Activated CD4-positive, alpha-beta T cell treated with anti-CD3 and anti-CD28 coated beads, Interleukin-2, amount 10 ng/mL, durations not matched to agents 24 days and 14 days (primary cell): ENCODE measurements around the gene PRKCA. TPM values are rescaled to one million over a fixed set of nuclear protein-coding genes. Genes with fewer than 3 reads are reported as not detected.

Experiments used
- DNase-seq: peaks from one replicate; pipeline ENCODE4 v3.0.0; 2022
- H3K27ac Mint-ChIP-seq: one replicate; pipeline ENCODE4 v1.8.0; 2022; ENCODE audit warnings: mild to moderate bottlenecking, mixed read lengths
- H3K27me3 Mint-ChIP-seq: one replicate; pipeline ENCODE4 v1.8.0; 2022; ENCODE audit warnings: mixed read lengths
- H3K36me3 Mint-ChIP-seq: one replicate; pipeline ENCODE4 v1.8.0; 2022; ENCODE audit warnings: low read depth, mild to moderate bottlenecking, mixed read lengths
- H3K4me1 Mint-ChIP-seq: one replicate; pipeline ENCODE4 v1.8.0; 2021; ENCODE audit warnings: mixed read lengths
- H3K4me3 Mint-ChIP-seq: one replicate; pipeline ENCODE4 v1.8.0; 2022; ENCODE audit warnings: mild to moderate bottlenecking, moderate library complexity, mixed read lengths
- H3K9me3 Mint-ChIP-seq: one replicate; pipeline ENCODE4 v1.8.0; 2021; ENCODE audit warnings: mixed read lengths
- intact Hi-C: fragments of 100-400 bp; cut with micrococcal nuclease; formaldehyde crosslinking; loops from one replicate; pipeline ENCODE4 v1.15.1; 2023
- total RNA-seq: library from RNA; stranded (reverse); gene quantifications from 2 replicates; pipeline ENCODE4 v1.2.3, GENCODE V29; 2022

PRKCA gene
- total RNA-seq, 1 donor from 2014 or later = 164 TPM

DNA sequence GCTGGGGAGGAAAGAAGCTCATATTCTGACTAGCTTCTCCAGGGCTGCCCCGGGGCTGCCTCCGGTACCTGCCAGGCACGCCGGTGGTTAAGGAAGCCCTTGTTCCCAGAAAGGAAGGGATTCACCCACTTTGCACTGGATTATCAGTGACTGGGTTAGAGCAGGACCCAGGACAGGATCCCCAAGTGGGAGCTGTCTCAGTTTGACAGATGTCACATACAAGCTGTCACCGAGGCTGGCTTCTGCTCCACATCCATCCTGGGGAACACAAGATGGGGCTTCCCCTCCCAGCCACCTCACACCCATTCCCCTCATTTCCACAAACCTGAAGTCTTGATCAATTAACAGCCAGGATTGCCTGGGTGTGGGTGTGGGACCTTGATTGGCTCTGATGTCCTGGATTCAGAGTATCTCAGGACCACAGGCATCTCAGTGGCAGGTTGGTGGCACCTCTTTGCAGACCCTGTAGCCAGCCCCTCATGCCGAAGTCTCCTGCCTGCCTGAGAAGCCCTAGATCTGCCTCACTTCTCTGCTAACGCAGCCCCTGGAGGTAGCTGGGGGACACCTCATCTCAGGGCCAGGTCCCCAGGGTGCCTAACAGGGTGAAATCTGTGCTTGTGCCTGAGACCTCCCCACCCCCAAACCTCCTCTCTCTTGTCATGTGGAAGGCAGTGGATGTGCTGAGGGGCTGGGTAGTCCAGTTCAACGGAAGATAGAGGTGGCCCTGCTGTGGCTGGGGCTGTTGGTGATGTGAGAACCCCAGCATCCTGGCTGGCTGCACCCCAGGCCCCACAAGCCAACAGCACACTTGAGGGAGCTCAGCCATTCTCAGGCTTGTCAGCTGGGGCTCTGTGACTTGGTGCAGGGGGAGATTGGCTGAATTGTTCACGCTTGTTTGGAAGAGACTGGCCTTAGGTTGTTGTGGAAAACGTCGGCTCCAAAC lies 533.9 kb downstream of the PRKCA start:
- Mint-ChIP-seq H3K27me3 (peaks cover 49% of the 10 kb centered on the region), H3K4me3 (no peak overlapping the region), H3K27ac (no peak overlapping the region), H3K9me3 (no peaks in the 10 kb centered on the region), H3K36me3 (no peaks in the 10 kb centered on the region), H3K4me1 (no peaks in the 10 kb centered on the region)
- no peak for DNase-seq
- intact Hi-C loops = no loop called here

DNA sequence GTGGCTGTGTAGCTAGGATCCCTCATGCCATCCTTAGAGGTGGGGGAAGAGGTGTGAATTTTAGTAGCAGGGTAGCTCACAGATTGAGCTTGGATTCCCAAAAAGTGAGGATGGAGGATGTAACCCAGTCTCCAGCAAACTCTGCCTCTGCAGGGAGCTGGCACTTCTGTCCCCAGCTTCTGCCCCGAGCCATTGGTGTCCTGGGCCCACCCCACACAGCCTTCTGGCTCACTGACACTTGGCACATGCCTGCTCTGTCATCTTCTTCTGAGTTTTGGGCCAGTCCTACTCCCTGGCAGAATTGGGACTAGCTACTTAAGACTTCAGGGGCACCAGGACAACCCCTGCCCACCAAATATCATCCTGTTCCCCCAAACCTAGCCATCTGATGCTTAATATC lies 534.8 kb downstream of the PRKCA start:
- no peak overlapping the region for H3K27ac Mint-ChIP-seq
- intact Hi-C loops = no loop called here
- DNase-seq = no peak
- no peaks in the 10 kb centered on the region for H3K4me1 Mint-ChIP-seq
- H3K36me3 Mint-ChIP-seq = no peaks in the 10 kb centered on the region
- no peaks in the 10 kb centered on the region for H3K9me3 Mint-ChIP-seq
- H3K27me3 Mint-ChIP-seq = peaks cover 43% of the 10 kb centered on the region
- no peak overlapping the region for H3K4me3 Mint-ChIP-seq

DNA sequence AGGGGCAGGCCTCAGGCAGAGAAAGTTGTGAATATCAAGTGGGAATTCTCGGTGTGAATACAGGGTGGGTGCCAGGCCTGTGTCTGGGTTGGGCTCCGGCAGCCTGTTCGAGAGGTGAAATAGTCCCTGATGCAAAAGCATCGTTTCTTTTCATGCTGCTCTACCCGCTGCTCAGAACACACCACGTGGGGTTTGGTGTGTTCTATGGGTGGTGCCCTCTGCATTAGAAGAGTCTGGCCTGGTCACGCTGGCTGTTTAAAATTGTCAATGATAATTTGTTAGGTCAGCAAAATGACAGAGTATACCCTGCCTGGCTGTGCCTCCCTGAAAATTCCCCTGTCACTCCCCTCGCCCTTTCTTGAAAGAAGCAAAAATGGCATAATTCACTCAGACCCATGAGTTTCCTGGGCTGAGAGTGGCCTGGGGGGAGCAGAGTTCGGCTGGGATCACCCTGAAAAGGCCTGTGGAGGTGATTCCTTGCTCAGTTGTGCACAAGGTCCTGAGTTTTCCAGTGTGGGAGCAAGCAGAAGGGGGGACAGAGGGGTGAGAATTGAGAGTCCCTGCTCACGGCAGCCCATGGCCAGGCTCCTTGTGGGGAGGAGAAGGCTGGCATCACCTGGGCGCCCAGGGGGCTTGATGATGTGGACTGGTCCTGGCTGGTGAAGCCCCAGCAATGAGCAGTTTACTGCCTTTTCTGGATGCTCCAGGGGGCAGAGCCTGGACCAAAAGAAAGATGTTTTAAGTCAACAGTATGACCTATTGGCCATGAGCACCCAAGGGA lies 535.7 kb downstream of the PRKCA start:
- no peaks in the 10 kb centered on the region for H3K9me3 Mint-ChIP-seq
- peaks cover 39% of the 10 kb centered on the region for H3K27me3 Mint-ChIP-seq
- no peak for DNase-seq
- no peak overlapping the region for H3K4me3 Mint-ChIP-seq
- no peaks in the 10 kb centered on the region for H3K4me1 Mint-ChIP-seq
- H3K36me3 Mint-ChIP-seq = no peaks in the 10 kb centered on the region
- intact Hi-C loops = no loop called here
- H3K27ac Mint-ChIP-seq = no peak overlapping the region

DNA sequence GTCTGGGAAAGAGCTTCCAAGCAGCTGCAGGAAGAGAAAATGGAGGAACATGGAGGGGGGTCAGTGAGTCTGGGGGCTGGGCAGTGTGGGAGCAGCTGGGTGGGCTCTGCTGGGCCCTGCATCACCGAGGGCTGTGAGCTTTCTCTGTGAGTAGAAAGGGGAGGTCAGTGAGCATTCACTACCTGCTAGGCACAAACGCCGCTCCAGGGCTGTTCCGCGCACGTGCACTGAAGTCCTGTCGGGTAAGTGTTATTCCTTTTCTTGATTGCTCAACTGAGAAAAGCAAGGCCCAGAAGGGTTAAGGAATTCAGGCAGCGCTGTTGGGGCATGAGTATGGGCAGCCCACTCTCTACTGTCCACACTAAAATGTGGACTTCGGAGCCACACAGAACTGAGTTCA lies 537.2 kb downstream of the PRKCA start:
- Mint-ChIP-seq H3K9me3 (no peaks in the 10 kb centered on the region), H3K27ac (no peak overlapping the region), H3K4me3 (no peak overlapping the region), H3K4me1 (no peaks in the 10 kb centered on the region), H3K27me3 (peaks cover 24% of the 10 kb centered on the region), H3K36me3 (no peaks in the 10 kb centered on the region)
- intact Hi-C loops = no loop called here
- DNase-seq = no peak

DNA sequence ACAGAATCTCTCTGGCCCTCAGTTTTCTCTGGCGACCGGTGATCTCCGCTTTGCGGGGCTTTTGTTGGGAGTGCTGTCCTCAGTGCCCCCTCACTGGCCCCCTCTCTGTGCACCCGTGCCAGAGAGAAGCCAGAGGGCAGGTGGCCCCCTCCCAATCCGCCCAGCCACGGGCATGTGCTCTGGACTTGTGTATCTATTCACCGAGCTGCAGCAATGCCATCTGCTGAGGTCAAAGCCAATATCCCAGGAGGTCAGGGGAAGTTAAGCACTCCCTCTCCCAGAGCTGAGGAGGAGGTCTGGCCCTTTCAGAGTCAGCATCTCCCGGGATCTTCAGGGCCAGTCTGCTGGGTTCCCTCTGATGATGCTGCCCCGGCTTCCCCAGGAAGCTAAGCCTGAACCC lies 537.6 kb downstream of the PRKCA start:
- Mint-ChIP-seq H3K4me1 (no peaks in the 10 kb centered on the region), H3K9me3 (no peaks in the 10 kb centered on the region), H3K27me3 (peaks cover 23% of the 10 kb centered on the region), H3K4me3 (no peak overlapping the region), H3K36me3 (no peaks in the 10 kb centered on the region), H3K27ac (no peak overlapping the region)
- intact Hi-C loops = no loop called here
- DNase-seq = no peak

DNA sequence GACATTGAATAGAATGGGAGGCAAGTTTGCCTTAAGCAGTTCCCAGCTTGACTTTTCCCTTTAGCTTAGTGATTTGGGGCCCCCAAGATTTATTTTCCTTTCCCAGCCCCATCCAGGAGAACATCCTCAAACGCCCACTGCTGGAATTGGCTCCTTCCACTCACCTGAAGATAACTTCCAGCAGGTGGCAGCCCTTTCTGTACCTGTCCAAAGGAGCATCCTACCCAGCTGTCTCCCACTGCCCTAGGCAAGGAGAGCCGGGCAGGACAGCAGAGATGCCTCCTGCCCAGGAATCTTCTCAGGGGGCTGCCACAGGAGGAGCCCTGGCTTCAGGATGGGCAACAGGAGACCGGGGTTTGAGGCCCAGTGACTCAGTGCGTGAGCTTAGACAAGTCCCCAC lies 538.9 kb downstream of the PRKCA start:
- Mint-ChIP-seq H3K27ac (no peak overlapping the region), H3K4me1 (no peaks in the 10 kb centered on the region), H3K9me3 (no peaks in the 10 kb centered on the region), H3K27me3 (peaks cover 12% of the 10 kb centered on the region), H3K4me3 (no peak overlapping the region), H3K36me3 (no peaks in the 10 kb centered on the region)
- DNase-seq = no peak
- intact Hi-C loops = no loop called here

DNA sequence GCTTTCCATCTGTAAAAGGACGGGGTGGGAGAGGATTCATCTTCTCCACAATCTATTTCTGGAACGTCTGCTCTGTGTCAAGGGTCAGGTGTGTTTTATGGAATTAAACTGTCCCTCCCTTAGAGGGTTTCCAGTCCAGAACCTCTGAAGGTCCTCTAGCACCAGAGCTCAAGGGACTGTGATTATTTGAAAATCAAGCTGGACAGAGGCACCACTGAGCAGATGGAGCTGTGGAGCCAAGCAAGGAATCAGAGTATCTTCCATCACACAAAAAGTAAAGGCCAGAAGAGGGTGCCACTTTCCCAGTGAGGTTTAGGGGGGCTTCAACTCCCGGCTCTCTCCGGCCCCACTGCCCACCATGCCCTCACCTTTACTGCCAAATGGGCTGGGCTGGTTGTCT lies 539.3 kb downstream of the PRKCA start:
- intact Hi-C loops = no loop called here
- Mint-ChIP-seq H3K9me3 (no peaks in the 10 kb centered on the region), H3K4me1 (no peaks in the 10 kb centered on the region), H3K36me3 (no peaks in the 10 kb centered on the region), H3K27me3 (peaks cover 8% of the 10 kb centered on the region), H3K4me3 (no peak overlapping the region), H3K27ac (no peak overlapping the region)
- no peak for DNase-seq

DNA sequence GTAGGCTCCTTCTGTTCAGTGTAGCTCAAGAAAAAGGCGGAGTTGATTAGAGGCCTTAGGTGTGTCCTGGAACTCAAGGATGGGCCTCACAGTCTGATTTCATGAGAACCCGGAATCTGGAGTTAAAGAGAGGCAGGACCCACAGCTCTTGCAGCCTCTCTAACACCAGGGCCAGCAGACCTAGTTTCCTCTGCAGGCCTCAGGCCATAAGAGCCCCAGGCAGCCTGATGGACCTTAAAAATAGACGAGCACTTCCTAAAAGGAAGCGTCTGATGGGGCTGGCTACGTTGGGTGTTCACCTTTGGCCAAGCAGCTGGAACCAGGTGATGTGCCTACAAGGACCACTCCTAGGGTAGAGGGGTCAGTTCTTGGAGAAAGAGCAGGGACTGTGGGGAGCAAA lies 540.1 kb downstream of the PRKCA start:
- H3K9me3 Mint-ChIP-seq = no peaks in the 10 kb centered on the region
- intact Hi-C loops = no loop called here
- no peaks in the 10 kb centered on the region for H3K36me3 Mint-ChIP-seq
- H3K27ac Mint-ChIP-seq = no peak overlapping the region
- peaks cover 2% of the 10 kb centered on the region for H3K27me3 Mint-ChIP-seq
- no peak for DNase-seq
- no peak overlapping the region for H3K4me3 Mint-ChIP-seq
- no peaks in the 10 kb centered on the region for H3K4me1 Mint-ChIP-seq

DNA sequence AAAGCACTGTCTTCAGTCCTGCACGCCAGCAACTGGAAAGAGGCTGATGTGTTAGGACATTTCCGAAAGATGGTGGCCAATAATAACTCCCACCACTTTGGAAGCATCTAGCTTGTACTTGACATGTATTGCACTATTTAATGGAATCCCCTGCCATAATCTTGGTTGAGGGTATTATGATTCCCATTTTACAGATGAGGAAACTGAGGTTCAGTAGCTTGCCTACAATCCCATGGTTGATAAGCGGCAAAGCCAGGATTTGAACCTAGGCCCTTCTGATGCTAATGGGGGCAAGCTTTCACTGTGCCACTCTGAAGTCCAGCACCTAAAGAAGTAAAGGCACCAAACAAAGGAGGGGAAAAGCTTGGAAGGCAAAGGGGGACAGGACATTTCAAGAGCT lies 540.5 kb downstream of the PRKCA start:
- Mint-ChIP-seq H3K4me1 (no peaks in the 10 kb centered on the region), H3K27ac (no peak overlapping the region), H3K9me3 (no peaks in the 10 kb centered on the region), H3K27me3 (peaks cover 1% of the 10 kb centered on the region), H3K4me3 (no peak overlapping the region), H3K36me3 (no peaks in the 10 kb centered on the region)
- intact Hi-C loops = no loop called here
- no peak for DNase-seq

DNA sequence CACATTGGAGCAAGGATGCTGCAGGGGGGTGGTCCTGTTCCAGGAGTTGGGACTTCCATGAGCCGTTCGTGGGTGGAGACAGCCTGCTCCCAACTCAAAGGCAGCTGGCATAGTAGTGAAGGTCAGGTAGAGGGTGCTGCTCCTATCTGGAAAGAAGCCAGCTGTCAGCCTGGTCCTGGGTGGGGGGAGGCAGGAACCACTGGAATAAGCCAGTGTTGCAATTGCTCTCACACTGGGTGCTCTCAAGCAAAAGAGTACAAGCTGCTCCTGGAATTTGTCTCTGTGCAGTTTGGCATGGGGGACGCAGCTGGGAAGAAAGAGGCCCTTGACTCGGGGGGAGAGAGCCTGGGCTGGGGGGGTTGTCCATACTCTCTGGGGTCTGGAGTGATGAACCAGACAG lies 541.2 kb downstream of the PRKCA start:
- no peaks in the 10 kb centered on the region for H3K36me3 Mint-ChIP-seq
- H3K4me1 Mint-ChIP-seq = no peaks in the 10 kb centered on the region
- H3K4me3 Mint-ChIP-seq = no peak overlapping the region
- H3K9me3 Mint-ChIP-seq = no peaks in the 10 kb centered on the region
- H3K27me3 Mint-ChIP-seq = peaks cover 1% of the 10 kb centered on the region
- DNase-seq = no peak
- intact Hi-C loops = no loop called here
- no peak overlapping the region for H3K27ac Mint-ChIP-seq

DNA sequence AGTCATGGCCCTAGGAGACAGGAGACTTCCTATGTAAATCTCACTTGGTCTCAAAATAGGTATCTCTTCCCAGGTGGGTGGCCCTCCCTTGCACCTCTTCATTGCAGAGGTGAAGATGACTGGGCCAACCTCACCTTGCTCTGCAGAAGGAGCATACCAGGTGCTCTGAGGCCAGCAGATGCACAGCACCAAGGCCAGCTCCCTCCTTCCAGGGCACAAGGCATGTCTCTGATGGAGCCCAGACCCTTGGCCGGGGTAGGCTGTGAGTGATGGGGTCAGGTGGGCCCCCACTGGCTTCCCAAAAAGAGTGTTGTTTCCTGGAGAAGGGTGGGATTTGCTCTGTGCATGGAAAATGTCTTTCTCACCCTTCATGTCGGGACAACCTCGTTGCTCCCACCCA lies 545.3 kb downstream of the PRKCA start:
- no peak overlapping the region for H3K4me3 Mint-ChIP-seq
- peaks cover 8% of the 10 kb centered on the region for H3K27me3 Mint-ChIP-seq
- no peak overlapping the region for H3K27ac Mint-ChIP-seq
- H3K4me1 Mint-ChIP-seq = no peaks in the 10 kb centered on the region
- no peak for DNase-seq
- H3K36me3 Mint-ChIP-seq = no peaks in the 10 kb centered on the region
- intact Hi-C loops = no loop called here
- no peaks in the 10 kb centered on the region for H3K9me3 Mint-ChIP-seq

DNA sequence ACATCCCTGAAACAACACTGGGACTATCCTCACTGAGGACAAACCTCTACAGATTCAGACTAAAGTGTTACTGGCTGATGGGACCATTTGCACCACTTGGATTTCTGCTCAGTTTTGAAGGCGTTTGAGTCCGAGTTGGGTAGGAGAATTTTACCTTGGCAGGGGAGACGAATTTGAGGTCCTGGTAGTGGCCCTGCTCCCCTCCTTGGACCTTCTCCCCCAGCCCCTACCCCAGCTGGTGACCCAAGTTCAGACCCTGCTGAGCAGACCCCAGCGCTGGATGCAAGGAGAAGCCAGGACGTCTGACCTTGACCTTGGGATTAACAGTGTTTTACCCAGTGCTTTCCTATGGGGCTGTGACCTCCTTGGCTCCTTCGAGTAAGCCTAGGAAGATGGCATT lies 546.1 kb downstream of the PRKCA start:
- H3K36me3 Mint-ChIP-seq = no peaks in the 10 kb centered on the region
- no peak for DNase-seq
- H3K4me1 Mint-ChIP-seq = no peaks in the 10 kb centered on the region
- intact Hi-C loops = no loop called here
- peaks cover 12% of the 10 kb centered on the region for H3K27me3 Mint-ChIP-seq
- H3K4me3 Mint-ChIP-seq = no peak overlapping the region
- H3K27ac Mint-ChIP-seq = no peak overlapping the region
- H3K9me3 Mint-ChIP-seq = no peaks in the 10 kb centered on the region

DNA sequence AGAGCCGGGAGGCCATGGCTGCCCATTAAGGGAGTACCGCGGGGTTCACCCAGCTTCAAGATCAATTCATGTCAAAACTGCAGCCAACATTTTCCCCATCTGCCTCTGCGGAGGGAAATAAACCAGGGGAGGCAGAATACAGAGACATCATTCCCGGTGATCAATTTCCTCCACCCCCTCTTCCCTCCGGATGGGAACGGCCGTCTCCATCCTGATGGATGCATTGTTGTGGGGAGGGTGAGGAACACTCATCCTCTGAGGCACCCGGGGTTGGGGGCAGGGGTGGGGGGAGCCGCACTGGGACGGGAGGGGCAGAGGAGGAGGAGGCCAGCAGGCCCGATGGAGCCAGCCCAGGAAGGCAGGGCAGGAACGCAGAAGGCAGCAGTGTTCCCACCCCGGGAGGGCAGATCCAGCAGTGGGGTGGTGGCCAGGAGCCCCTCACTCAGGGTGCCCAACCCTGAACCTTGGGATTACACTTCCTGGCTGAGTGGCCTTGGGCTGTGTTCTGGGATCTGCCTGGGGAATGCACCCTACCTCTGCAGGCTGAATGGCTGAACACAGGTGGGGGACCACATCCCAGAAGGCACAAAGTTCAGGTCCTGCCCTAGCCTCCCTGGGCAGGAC lies 546.7 kb downstream of the PRKCA start:
- H3K36me3 Mint-ChIP-seq = no peaks in the 10 kb centered on the region
- no peak overlapping the region for H3K4me3 Mint-ChIP-seq
- DNase-seq = no peak
- peaks cover 12% of the 10 kb centered on the region for H3K27me3 Mint-ChIP-seq
- no peaks in the 10 kb centered on the region for H3K4me1 Mint-ChIP-seq
- no peak overlapping the region for H3K27ac Mint-ChIP-seq
- H3K9me3 Mint-ChIP-seq = no peaks in the 10 kb centered on the region
- intact Hi-C loops = no loop called here
